Fibroblast of pulmonary artery (primary cell): Measurements from ENCODE around the gene TTLL11.

Experiments used
- DNase-seq: peaks from one replicate; pipeline ENCODE4 v3.0.0-alpha.2; 2010; ENCODE audit warnings: low read depth
- H3K4me3 ChIP-seq: replicated peaks from 2 replicates; pipeline ENCODE4 v1.5.1; 2011; ENCODE audit warnings: low read depth, mild to moderate bottlenecking, control low read depth, low read length, moderate library complexity
- CTCF ChIP-seq: IDR thresholded peaks from 2 replicates; pipeline ENCODE4 v1.5.1; 2011; ENCODE audit warnings: mild to moderate bottlenecking, control low read depth, low read length, inconsistent platforms; ENCODE audit errors: missing control alignments

The TTLL11 gene

GRCh38 chr9:121958530-121958929 lies 134.6 kb downstream of the TTLL11 start:
- TF ChIP-seq CTCF = no peak
- no peak overlapping the region for H3K4me3 ChIP-seq
- DNase-seq = peak; percentile 18

GRCh38 chr9:121956808-121957207 lies 136.3 kb downstream of the TTLL11 start:
- DNase-seq = no peak
- H3K4me3 ChIP-seq = no peak overlapping the region
- no peak for TF ChIP-seq CTCF

- no peak for DNase-seq
- no peak for TF ChIP-seq CTCF
- H3K4me3 ChIP-seq = no peak overlapping the region
Measured at GRCh38 chr9:121955649-121956048, 137.5 kb downstream of the TTLL11 start.

- no peak for TF ChIP-seq CTCF
- peak; percentile 88 for DNase-seq
Measured at GRCh38 chr9:121954477-121955140, 138.5 kb downstream of the TTLL11 start.

GRCh38 chr9:121952611-121953010 lies 140.5 kb downstream of the TTLL11 start:
- DNase-seq = no peak
- H3K4me3 ChIP-seq = no peak overlapping the region
- TF ChIP-seq CTCF = no peak

More at GRCh38 chr9:121954477-121955140, 138.5 kb downstream of the TTLL11 start:
- H3K4me3 ChIP-seq = no peak overlapping the region

DNA sequence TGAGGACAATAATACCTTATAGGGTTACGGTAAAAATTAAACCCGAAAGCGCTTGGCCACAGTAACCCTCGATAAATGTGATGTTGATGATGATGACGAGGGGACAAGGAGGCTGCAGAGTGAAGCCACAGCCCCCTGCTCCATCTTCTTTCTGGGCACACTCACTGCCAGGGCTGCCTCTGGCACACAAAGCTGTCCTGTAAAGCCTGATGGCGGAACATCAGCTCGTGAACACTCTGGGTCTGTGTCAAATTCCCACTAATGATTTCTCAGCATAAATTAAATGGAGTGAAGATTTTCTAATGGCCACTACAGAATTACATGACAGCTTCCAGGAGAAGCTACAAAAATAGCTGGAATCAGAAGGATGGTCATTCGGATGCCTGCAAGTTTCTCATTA lies 142.2 kb downstream of the TTLL11 start:
- no peak overlapping the region for H3K4me3 ChIP-seq
- TF ChIP-seq CTCF = no peak
- no peak for DNase-seq

DNA sequence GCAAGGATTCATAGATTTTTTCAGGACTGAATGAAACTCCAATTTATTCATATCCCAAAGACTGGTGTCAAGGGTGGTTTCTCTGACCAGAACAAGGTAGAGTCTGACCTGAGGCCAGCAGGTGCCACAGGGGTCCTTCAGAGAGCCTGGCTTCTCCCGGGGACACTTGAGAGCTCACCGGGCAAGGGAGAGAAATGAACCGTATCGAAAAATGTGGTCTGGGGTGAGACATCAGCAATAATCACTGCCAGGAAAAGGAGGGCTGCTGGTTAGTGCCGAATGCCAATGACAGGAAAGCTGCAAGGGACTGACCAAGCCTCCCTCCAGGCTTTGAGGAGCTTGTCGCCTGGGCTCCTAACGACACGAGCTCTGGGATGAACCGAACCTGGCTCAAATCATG lies 142.7 kb downstream of the TTLL11 start:
- TF ChIP-seq CTCF = no peak
- H3K4me3 ChIP-seq = no peak overlapping the region
- DNase-seq = no peak
